ENCODE results near the gene DHRSX.

DHRSX gene

DNA sequence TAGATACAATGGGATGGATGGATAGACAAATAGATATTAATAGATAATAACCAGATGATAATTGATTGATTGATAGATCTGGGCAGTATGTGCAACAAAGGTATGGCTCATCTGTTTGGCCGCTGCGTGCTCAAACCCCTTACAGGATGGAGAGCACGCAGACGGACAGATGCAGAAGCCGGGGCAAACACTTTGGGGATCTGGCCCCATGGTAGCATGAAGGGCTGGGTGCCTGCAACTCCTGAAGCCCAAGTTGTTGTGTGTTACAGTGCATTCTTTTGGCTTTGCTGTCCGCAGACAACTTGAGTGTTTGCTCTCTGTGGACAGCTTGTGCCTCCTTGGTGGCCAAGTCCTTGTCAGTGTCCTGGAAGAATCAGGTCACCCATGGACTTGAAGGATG is 10.6 kb upstream of the DHRSX start:
- TF ChIP-seq, protein P1, sequence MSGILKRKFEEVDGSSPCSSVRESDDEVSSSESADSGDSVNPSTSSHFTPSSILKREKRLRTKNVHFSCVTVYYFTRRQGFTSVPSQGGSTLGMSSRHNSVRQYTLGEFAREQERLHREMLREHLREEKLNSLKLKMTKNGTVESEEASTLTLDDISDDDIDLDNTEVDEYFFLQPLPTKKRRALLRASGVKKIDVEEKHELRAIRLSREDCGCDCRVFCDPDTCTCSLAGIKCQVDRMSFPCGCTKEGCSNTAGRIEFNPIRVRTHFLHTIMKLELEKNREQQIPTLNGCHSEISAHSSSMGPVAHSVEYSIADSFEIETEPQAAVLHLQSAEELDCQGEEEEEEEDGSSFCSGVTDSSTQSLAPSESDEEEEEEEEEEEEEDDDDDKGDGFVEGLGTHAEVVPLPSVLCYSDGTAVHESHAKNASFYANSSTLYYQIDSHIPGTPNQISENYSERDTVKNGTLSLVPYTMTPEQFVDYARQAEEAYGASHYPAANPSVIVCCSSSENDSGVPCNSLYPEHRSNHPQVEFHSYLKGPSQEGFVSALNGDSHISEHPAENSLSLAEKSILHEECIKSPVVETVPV (CRISPR knock-in tag; IDR thresholded peaks at IDR 0.05), result no peak
- no peak for TF ChIP-seq ZFP3 (CRISPR knock-in tag; IDR thresholded peaks at IDR 0.05)
- TF ChIP-seq, protein P2, sequence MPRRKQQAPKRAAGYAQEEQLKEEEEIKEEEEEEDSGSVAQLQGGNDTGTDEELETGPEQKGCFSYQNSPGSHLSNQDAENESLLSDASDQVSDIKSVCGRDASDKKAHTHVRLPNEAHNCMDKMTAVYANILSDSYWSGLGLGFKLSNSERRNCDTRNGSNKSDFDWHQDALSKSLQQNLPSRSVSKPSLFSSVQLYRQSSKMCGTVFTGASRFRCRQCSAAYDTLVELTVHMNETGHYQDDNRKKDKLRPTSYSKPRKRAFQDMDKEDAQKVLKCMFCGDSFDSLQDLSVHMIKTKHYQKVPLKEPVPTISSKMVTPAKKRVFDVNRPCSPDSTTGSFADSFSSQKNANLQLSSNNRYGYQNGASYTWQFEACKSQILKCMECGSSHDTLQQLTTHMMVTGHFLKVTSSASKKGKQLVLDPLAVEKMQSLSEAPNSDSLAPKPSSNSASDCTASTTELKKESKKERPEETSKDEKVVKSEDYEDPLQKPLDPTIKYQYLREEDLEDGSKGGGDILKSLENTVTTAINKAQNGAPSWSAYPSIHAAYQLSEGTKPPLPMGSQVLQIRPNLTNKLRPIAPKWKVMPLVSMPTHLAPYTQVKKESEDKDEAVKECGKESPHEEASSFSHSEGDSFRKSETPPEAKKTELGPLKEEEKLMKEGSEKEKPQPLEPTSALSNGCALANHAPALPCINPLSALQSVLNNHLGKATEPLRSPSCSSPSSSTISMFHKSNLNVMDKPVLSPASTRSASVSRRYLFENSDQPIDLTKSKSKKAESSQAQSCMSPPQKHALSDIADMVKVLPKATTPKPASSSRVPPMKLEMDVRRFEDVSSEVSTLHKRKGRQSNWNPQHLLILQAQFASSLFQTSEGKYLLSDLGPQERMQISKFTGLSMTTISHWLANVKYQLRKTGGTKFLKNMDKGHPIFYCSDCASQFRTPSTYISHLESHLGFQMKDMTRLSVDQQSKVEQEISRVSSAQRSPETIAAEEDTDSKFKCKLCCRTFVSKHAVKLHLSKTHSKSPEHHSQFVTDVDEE (CRISPR knock-in tag; IDR thresholded peaks at IDR 0.05), result no peak
- TF ChIP-seq POU6F1 (CRISPR knock-in tag; IDR thresholded peaks at IDR 0.05; ENCODE audit: borderline replicate concordance, low read depth), result no peak
- no peak for TF ChIP-seq SNAI2 (CRISPR knock-in tag; IDR thresholded peaks at IDR 0.05)
- TF ChIP-seq, protein P3, sequence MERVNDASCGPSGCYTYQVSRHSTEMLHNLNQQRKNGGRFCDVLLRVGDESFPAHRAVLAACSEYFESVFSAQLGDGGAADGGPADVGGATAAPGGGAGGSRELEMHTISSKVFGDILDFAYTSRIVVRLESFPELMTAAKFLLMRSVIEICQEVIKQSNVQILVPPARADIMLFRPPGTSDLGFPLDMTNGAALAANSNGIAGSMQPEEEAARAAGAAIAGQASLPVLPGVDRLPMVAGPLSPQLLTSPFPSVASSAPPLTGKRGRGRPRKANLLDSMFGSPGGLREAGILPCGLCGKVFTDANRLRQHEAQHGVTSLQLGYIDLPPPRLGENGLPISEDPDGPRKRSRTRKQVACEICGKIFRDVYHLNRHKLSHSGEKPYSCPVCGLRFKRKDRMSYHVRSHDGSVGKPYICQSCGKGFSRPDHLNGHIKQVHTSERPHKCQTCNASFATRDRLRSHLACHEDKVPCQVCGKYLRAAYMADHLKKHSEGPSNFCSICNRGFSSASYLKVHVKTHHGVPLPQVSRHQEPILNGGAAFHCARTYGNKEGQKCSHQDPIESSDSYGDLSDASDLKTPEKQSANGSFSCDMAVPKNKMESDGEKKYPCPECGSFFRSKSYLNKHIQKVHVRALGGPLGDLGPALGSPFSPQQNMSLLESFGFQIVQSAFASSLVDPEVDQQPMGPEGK (CRISPR knock-in tag; IDR thresholded peaks at IDR 0.05; ENCODE audit: borderline replicate concordance), result no peak
- TF ChIP-seq OSR1 (CRISPR knock-in tag; IDR thresholded peaks at IDR 0.05), result no peak
- TF ChIP-seq ARNTL (CRISPR knock-in tag; IDR thresholded peaks at IDR 0.05; ENCODE audit: borderline replicate concordance, low read depth), result no peak
- no peak for TF ChIP-seq ZC3H10 (CRISPR knock-in tag; IDR thresholded peaks at IDR 0.05)
- TF ChIP-seq ZNF70 (CRISPR knock-in tag; IDR thresholded peaks at IDR 0.05), result no peak
- TF ChIP-seq, protein P4, sequence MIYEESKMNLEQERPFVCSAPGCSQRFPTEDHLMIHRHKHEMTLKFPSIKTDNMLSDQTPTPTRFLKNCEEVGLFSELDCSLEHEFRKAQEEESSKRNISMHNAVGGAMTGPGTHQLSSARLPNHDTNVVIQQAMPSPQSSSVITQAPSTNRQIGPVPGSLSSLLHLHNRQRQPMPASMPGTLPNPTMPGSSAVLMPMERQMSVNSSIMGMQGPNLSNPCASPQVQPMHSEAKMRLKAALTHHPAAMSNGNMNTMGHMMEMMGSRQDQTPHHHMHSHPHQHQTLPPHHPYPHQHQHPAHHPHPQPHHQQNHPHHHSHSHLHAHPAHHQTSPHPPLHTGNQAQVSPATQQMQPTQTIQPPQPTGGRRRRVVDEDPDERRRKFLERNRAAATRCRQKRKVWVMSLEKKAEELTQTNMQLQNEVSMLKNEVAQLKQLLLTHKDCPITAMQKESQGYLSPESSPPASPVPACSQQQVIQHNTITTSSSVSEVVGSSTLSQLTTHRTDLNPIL (CRISPR knock-in tag; IDR thresholded peaks at IDR 0.05; ENCODE audit: low read depth), result no peak
- TF ChIP-seq TCF4 (CRISPR knock-in tag; IDR thresholded peaks at IDR 0.05; ENCODE audit: borderline replicate concordance), result no peak
- no peak for TF ChIP-seq GLIS3 (CRISPR knock-in tag; IDR thresholded peaks at IDR 0.05)
- no peak for TF ChIP-seq ZNF8 (CRISPR knock-in tag; IDR thresholded peaks at IDR 0.05)
- TF ChIP-seq BACH2 (CRISPR knock-in tag; IDR thresholded peaks at IDR 0.05; ENCODE audit: borderline replicate concordance), result no peak
- no peak for TF ChIP-seq CSDC2 (CRISPR knock-in tag; IDR thresholded peaks at IDR 0.05)
- TF ChIP-seq ISL1 (CRISPR knock-in tag; IDR thresholded peaks at IDR 0.05), result no peak
- no peak for ATAC-seq

DNA sequence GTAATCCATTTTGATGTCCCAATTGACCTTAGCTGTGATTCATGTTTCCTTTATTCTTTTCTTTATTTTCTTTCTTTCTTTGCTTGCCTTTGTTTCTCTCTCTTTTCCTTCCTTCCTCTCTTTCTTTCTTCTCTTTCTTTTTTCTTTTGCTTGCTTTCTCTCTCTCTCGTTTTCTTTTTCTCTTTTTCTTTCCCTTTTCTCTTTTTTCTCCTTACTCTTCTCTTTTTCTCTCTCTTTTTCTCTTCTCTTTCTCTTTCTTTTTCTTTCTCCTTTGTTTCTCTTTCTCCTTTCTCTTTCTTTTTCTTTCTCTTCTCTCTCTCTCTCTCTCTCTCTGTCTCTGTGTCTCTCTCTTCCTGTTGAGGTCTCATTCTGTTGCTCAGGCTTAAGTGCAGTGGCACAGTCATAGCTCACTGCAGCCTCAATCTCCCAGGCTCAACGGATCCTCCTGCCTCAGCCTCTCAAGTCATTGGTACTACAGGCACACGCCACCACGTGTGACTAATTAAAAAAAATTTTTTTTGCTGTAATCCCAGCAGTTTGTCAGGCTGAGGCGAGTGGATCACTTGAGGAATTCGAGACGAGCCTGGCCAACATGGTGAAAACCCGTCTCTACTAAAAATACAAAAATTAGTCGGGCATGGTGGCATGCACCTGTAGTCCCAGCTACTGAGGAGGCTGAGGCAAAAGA is 8.0 kb upstream of the DHRSX start:
- no peak for ATAC-seq
- TF ChIP-seq RARB (CRISPR knock-in tag; IDR thresholded peaks at IDR 0.05) (no peak), SNAI2 (CRISPR knock-in tag; IDR thresholded peaks at IDR 0.05) (no peak), ZC3H10 (CRISPR knock-in tag; IDR thresholded peaks at IDR 0.05) (no peak), ZNF565 (CRISPR knock-in tag; conservative IDR thresholded peaks at IDR 0.05; ENCODE audit: low read depth) (no peak), PPARA (CRISPR knock-in tag; IDR thresholded peaks at IDR 0.05; ENCODE audit: borderline replicate concordance) (no peak), OSR1 (CRISPR knock-in tag; IDR thresholded peaks at IDR 0.05) (no peak), TOX (CRISPR knock-in tag; IDR thresholded peaks at IDR 0.05; ENCODE audit: borderline replicate concordance) (no peak), ZFP3 (CRISPR knock-in tag; IDR thresholded peaks at IDR 0.05) (no peak), ISL1 (CRISPR knock-in tag; IDR thresholded peaks at IDR 0.05) (no peak), ARNTL (CRISPR knock-in tag; IDR thresholded peaks at IDR 0.05; ENCODE audit: borderline replicate concordance, low read depth) (no peak), ESRRG (CRISPR knock-in tag; IDR thresholded peaks at IDR 0.05) (no peak), ZNF8 (CRISPR knock-in tag; IDR thresholded peaks at IDR 0.05) (no peak), TCF4 (CRISPR knock-in tag; IDR thresholded peaks at IDR 0.05; ENCODE audit: borderline replicate concordance) (no peak)
- TF ChIP-seq, protein P3 (CRISPR knock-in tag; IDR thresholded peaks at IDR 0.05; ENCODE audit: borderline replicate concordance), result no peak
- TF ChIP-seq, protein P4 (CRISPR knock-in tag; IDR thresholded peaks at IDR 0.05; ENCODE audit: low read depth), result no peak

Data from SK-N-SH treated with all-trans-retinoic acid at 6 μM for 48 hours (cell line).